OCI-LY3 (cell line): ENCODE results near the gene ABHD12.

Experiments
- H2AFZ ChIP-seq: fragments of 200-600, 300-600 bp; shearing (Covaris generic); 2 replicates; pipeline ENCODE4 v1.6.0; 2014; ENCODE audit warnings: antibody characterized with exemption, low read depth, low read length
- H3K27ac ChIP-seq: fragments of 200-600, 300-600 bp; sonication (generic); 2 replicates; pipeline ENCODE4 v1.5.1; 2014; ENCODE audit warnings: mild to moderate bottlenecking, low read length, moderate library complexity, mixed read lengths
- H3K27me3 ChIP-seq: fragments of 200-600, 300-600 bp; sonication (generic); 2 replicates; pipeline ENCODE4 v1.6.1; 2014; ENCODE audit warnings: low read depth, low read length, mixed read lengths
- H3K36me3 ChIP-seq: fragments of 200-600, 300-600 bp; sonication (generic); replicated peaks from 2 replicates; pipeline ENCODE3; 2014; ENCODE audit warnings: low read depth, low read length, mixed read lengths
- H3K4me1 ChIP-seq: fragments of 300-600, 200-600 bp; sonication (generic); 2 replicates; pipeline ENCODE4 v1.6.1; 2014; ENCODE audit warnings: low read length, mixed read lengths
- H3K4me2 ChIP-seq: fragments of 200-600, 300-600 bp; sonication (generic); 2 replicates; pipeline ENCODE4 v1.6.1; 2014; ENCODE audit warnings: low read length, mixed read lengths
- H3K4me3 ChIP-seq: fragments of 300-600, 200-600 bp; sonication (generic); 2 replicates; pipeline ENCODE4 v1.5.1; 2014; ENCODE audit warnings: antibody characterized with exemption, mild to moderate bottlenecking, low read length, moderate library complexity
- H3K79me2 ChIP-seq: fragments of 300-600, 200-600 bp; shearing (Covaris generic); 2 replicates; pipeline ENCODE4 v1.6.1; 2014; ENCODE audit warnings: mild to moderate bottlenecking, low read length, mixed read lengths
- H3K9ac ChIP-seq: fragments of 300-600, 200-600 bp; shearing (Covaris generic); 2 replicates; pipeline ENCODE4 v1.6.0; 2014; ENCODE audit warnings: mild to moderate bottlenecking, low read length, moderate library complexity
- H3K9me3 ChIP-seq: fragments of 200-600, 300-600 bp; shearing (Covaris generic); 2 replicates; pipeline ENCODE4 v1.6.1; 2014; ENCODE audit warnings: low read length, mixed read lengths; ENCODE audit not compliant: insufficient read depth
- H4K20me1 ChIP-seq: fragments of 200-600, 300-600 bp; sonication (generic); 2 replicates; pipeline ENCODE4 v1.6.1; 2016; ENCODE audit warnings: low read length, mixed read lengths; ENCODE audit not compliant: insufficient read depth
- CTCF ChIP-seq: fragments of 200-600, 300-600 bp; sonication (generic); IDR thresholded peaks from 2 replicates; pipeline ENCODE4 v1.5.1; 2014; ENCODE audit warnings: antibody characterized with exemption, low read length, low read depth
- EZH2phosphoT487 ChIP-seq: fragments of 200-600 bp; shearing (Covaris generic); IDR thresholded peaks from 2 replicates; pipeline ENCODE4 v1.6.1; 2018; ENCODE audit warnings: antibody characterized with exemption, mixed run types, low read depth

The ABHD12 gene

GRCh38 chr20:25280574-25281535 is 109.8 kb downstream of the ABHD12 start:
- no peaks in the 10 kb centered on the region for H3K27me3 ChIP-seq
- H3K4me2 ChIP-seq = peak overlapping the region; percentile 44
- 0 out of 2 replicates have a peak overlapping the region, but pooled peaks have one; percentile 4 for H3K4me3 ChIP-seq
- H2AFZ ChIP-seq = no peak overlapping the region
- TF ChIP-seq CTCF (no peak), EZH2phosphoT487 (no peak)
- peaks cover 27% of the 10 kb centered on the region for H3K4me1 ChIP-seq
- no peaks in the 10 kb centered on the region for H3K79me2 ChIP-seq
- no peak overlapping the region for H3K9ac ChIP-seq
- no peaks in the 10 kb centered on the region for H3K9me3 ChIP-seq
- H3K27ac ChIP-seq = no peak overlapping the region
- H3K36me3 ChIP-seq = peaks cover 29% of the 10 kb centered on the region
- H4K20me1 ChIP-seq = peaks cover 24% of the 10 kb centered on the region

GRCh38 chr20:25280051-25280573 is 110.5 kb downstream of the ABHD12 start:
- Histone ChIP-seq H4K20me1 (peaks cover 28% of the 10 kb centered on the region), H3K36me3 (peaks cover 27% of the 10 kb centered on the region), H3K9ac (no peak overlapping the region), H3K4me3 (no peak overlapping the region), H3K4me1 (peaks cover 27% of the 10 kb centered on the region), H3K9me3 (no peaks in the 10 kb centered on the region), H3K4me2 (no peak overlapping the region), H3K79me2 (no peaks in the 10 kb centered on the region), H3K27ac (no peak overlapping the region), H3K27me3 (no peaks in the 10 kb centered on the region), H2AFZ (no peak overlapping the region)
- TF ChIP-seq CTCF (no peak), EZH2phosphoT487 (no peak)

GRCh38 chr20:25279403-25279802 is 111.2 kb downstream of the ABHD12 start:
- H3K36me3 ChIP-seq = peaks cover 31% of the 10 kb centered on the region
- no peak overlapping the region for H3K27ac ChIP-seq
- H3K9ac ChIP-seq = no peak overlapping the region
- peaks cover 27% of the 10 kb centered on the region for H3K4me1 ChIP-seq
- H3K4me2 ChIP-seq = no peak overlapping the region
- H2AFZ ChIP-seq = no peak overlapping the region
- H3K27me3 ChIP-seq = no peaks in the 10 kb centered on the region
- TF ChIP-seq CTCF (no peak), EZH2phosphoT487 (no peak)
- peaks cover 28% of the 10 kb centered on the region for H4K20me1 ChIP-seq
- H3K4me3 ChIP-seq = no peak overlapping the region
- H3K9me3 ChIP-seq = no peaks in the 10 kb centered on the region
- H3K79me2 ChIP-seq = no peaks in the 10 kb centered on the region

GRCh38 chr20:25278636-25279361 is 111.8 kb downstream of the ABHD12 start:
- H3K27me3 ChIP-seq = no peaks in the 10 kb centered on the region
- no peak overlapping the region for H3K4me2 ChIP-seq
- no peaks in the 10 kb centered on the region for H3K9me3 ChIP-seq
- no peaks in the 10 kb centered on the region for H3K79me2 ChIP-seq
- H3K36me3 ChIP-seq = peaks cover 31% of the 10 kb centered on the region
- no peak overlapping the region for H2AFZ ChIP-seq
- H3K9ac ChIP-seq = no peak overlapping the region
- peaks cover 28% of the 10 kb centered on the region for H4K20me1 ChIP-seq
- no peak overlapping the region for H3K27ac ChIP-seq
- TF ChIP-seq EZH2phosphoT487 (no peak), CTCF (no peak)
- H3K4me1 ChIP-seq = peaks cover 27% of the 10 kb centered on the region
- H3K4me3 ChIP-seq = no peak overlapping the region
